GM12878 (cell line): ENCODE measurements around the gene GSTA4. TPM values are rescaled to one million over a fixed set of nuclear protein-coding genes. Genes with fewer than 3 reads are reported as not detected.

Experiments used
- ATAC-seq: fragments of 200-7000 bp; cut with Tn5 transposase; 3 replicates; pipeline ENCODE4 v1.9.1; 2020; ENCODE audit warnings: mild to moderate bottlenecking, moderate library complexity
- BruUV-seq: library from RNA; stranded (reverse); fragments of 400-500 nt; replicated peaks from 2 replicates; lab custom pipeline; 2021; lab: Mats Ljungman, UMichigan
- CTCF ChIA-PET: fragments of 300-600 bp; sonication (Branson Sonifier 250); formaldehyde crosslinking; extraction: SDS; loops from one replicate; lab custom pipeline; 2021; ENCODE audit warnings: inconsistent platforms; lab: Yijun Ruan, JAX
- POLR2A ChIA-PET: fragments of 350-600 bp; formaldehyde crosslinking; extraction: SDS; loops from one replicate; lab custom pipeline; 2021; ENCODE audit warnings: inconsistent platforms; lab: Charles Lee
- RAD21 ChIA-PET: fragments of 300-600 bp; sonication (Branson Sonifier 250); formaldehyde crosslinking; loops from one replicate; lab custom pipeline; 2023; ENCODE audit warnings: antibody characterized with exemption; ENCODE audit not compliant: unreplicated experiment; lab: Charles Lee
- SMC1A ChIA-PET: fragments of 300-600 bp; sonication (Branson Sonifier 250); formaldehyde crosslinking; loops from one replicate; lab custom pipeline; 2023; ENCODE audit not compliant: unreplicated experiment, uncharacterized antibody; lab: Charles Lee
- DNase-seq: peaks from one replicate; pipeline ENCODE4 v3.0.0-alpha.2; 2011; ENCODE audit warnings: low read depth, low spot score
- FAIRE-seq: peaks from 3 replicates; lab custom pipeline; 2011; peaks lifted over from hg19 to GRCh38; lab: Jason Lieb, UNC
- H2AFZ ChIP-seq: 2 replicates; pipeline ENCODE4 v1.6.0; 2011; ENCODE audit warnings: low read depth, low read length, control low read depth; ENCODE audit not compliant: control insufficient read depth
- H3K27ac ChIP-seq: 2 replicates; pipeline ENCODE4 v1.5.1; 2011; ENCODE audit warnings: control low read depth; ENCODE audit not compliant: control insufficient read depth, insufficient read depth
- H3K27me3 ChIP-seq, 2 experiments: replicated peaks in 1 of 2; 2 replicates each; pipeline versions ENCODE4 v1.6.0 to v1.6.1; 2011; ENCODE audit warnings: low read length in 1 of 2; ENCODE audit not compliant: control insufficient read depth in 2 of 2, insufficient read depth in 2 of 2
- H3K36me3 ChIP-seq, 2 experiments: 2 replicates each; pipeline ENCODE4 v1.5.1; 2011; ENCODE audit warnings: low read length in 1 of 2; ENCODE audit not compliant: control insufficient read depth in 2 of 2, insufficient read depth in 2 of 2
- H3K4me1 ChIP-seq: 2 replicates; pipeline ENCODE4 v1.6.1; 2011; ENCODE audit warnings: mild to moderate bottlenecking, low read length, moderate library complexity, mixed read lengths; ENCODE audit not compliant: control insufficient read depth, insufficient read depth
- H3K4me2 ChIP-seq: 2 replicates; pipeline ENCODE4 v1.6.0; 2011; ENCODE audit warnings: control low read depth; ENCODE audit not compliant: control insufficient read depth, insufficient read depth
- H3K4me3 ChIP-seq: fragments of 200-600 bp; sonication (generic); 2 replicates; pipeline ENCODE4 v1.5.1; 2016
- H3K79me2 ChIP-seq: 2 replicates; pipeline ENCODE4 v1.6.0; 2011; ENCODE audit warnings: low read length; ENCODE audit not compliant: control insufficient read depth, insufficient read depth
- H3K9ac ChIP-seq: 2 replicates; pipeline ENCODE4 v1.8.0; 2011; ENCODE audit warnings: low read length, control low read depth, mixed read lengths; ENCODE audit not compliant: control insufficient read depth, insufficient read depth
- H3K9me3 ChIP-seq: replicated peaks from 3 replicates; pipeline ENCODE4 v1.5.1; 2011; ENCODE audit warnings: mild to moderate bottlenecking, low read length; ENCODE audit not compliant: control insufficient read depth, insufficient read depth
- H4K20me1 ChIP-seq: 2 replicates; pipeline ENCODE4 v1.6.0; 2011; ENCODE audit not compliant: control insufficient read depth, insufficient read depth
- CBX3 ChIP-seq: fragments of 200-600 bp; sonication (generic); IDR thresholded peaks from 2 replicates; pipeline ENCODE4 v1.6.1; 2016; ENCODE audit warnings: low read depth, borderline replicate concordance
- NBN ChIP-seq: fragments of 450-650 bp; IDR thresholded peaks from 2 replicates; pipeline ENCODE4 v1.6.1; 2016
- RAD21 ChIP-seq: IDR thresholded peaks from 2 replicates; pipeline ENCODE4 v1.6.1; 2011; ENCODE audit warnings: mild to moderate bottlenecking, low read depth, low read length, moderate library complexity; ENCODE audit not compliant: insufficient read depth
- RBBP5 ChIP-seq: fragments of 200-600 bp; sonication (generic); conservative IDR thresholded peaks from 2 replicates; pipeline ENCODE4 v1.6.1; 2016
- RELA ChIP-seq: fragments of 450-650 bp; IDR thresholded peaks from 2 replicates; pipeline ENCODE4 v1.8.0; 2014; ENCODE audit warnings: borderline replicate concordance; ENCODE audit not compliant: partially characterized antibody
- ZNF274 ChIP-seq: IDR thresholded peaks from one replicate; pipeline ENCODE4 v1.8.0; 2011; ENCODE audit not compliant: insufficient read length, insufficient read depth
- WGBS: methylation state at CpG from one replicate; pipeline ENCODE4 v1.1.6; 2016; ENCODE audit warnings: low lambda C conversion rate; ENCODE audit not compliant: insufficient replicate concordance, insufficient coverage; ENCODE audit errors: missing lambda C conversion rate; 5-methylcytosine and 5-hydroxymethylcytosine counted together
- in situ Hi-C: fragments of 300-500 bp; cut with MboI; formaldehyde crosslinking; loops from 9 replicates; pipeline ENCODE4 v1.14.3; 2018; ENCODE audit warnings: mixed read lengths
- intact Hi-C: fragments of 100-400 bp; cut with micrococcal nuclease; formaldehyde crosslinking; loops from one replicate; pipeline ENCODE4 v1.14.2; 2022; ENCODE audit not compliant: unreplicated experiment
- polyA plus RNA-seq, 11 experiments: library from polyadenylated mRNA; depleted of rRNA in 4 of 11; unstranded in 6 of 11; stranded (reverse) in 5 of 11; fragments of >200 nt; fragmentation: Nextera tagmentation in 4 of 11; fragmentation: Illumina TruSeq in 1 of 11; extraction: Ambion mirVana in 4 of 11; extraction: Trizol in 1 of 11; gene quantifications; 1 replicate in 1 of 11; 2 replicates in 10 of 11; pipeline versions ENCODE4 v1.2.1 to v1.2.3, GENCODE V29; 2011 to 2016; ENCODE audit warnings: inconsistent platforms in 2 of 11, missing spikeins in 2 of 11, low read depth in 1 of 11
- total RNA-seq, 4 experiments: library from RNA; depleted of rRNA in 3 of 4; stranded (reverse); fragments of >200 nt in 3 of 4; fragmentation: Illumina TruSeq in 1 of 4; extraction: Trizol in 1 of 4; gene quantifications; 2 replicates each; pipeline versions ENCODE4 v1.2.1 to v1.2.3, GENCODE V29; 2013 to 2021
- TF ChIP-seq, protein P1 (sequence below): fragments of 450-650 bp; IDR thresholded peaks from 2 replicates; pipeline ENCODE4 v1.6.1; 2018; ENCODE audit warnings: borderline replicate concordance, mild to moderate bottlenecking; ENCODE audit not compliant: partially characterized antibody

GSTA4 gene
- total and polyA plus RNA-seq, 10 of the 15 experiments (the other 5 are each of a cell fraction or from before 2014, with no cell fraction given) = 1.9 to 9.7 (median 4.4) TPM

- whole genome bisulfite sequencing = 83% methylated on average over 4 of the region's 4 CpGs
- no peaks in the 10 kb centered on the region for H3K79me2 ChIP-seq
- no peak overlapping the region for H3K27ac ChIP-seq
- H3K4me1 ChIP-seq = no peaks in the 10 kb centered on the region
- intact Hi-C loops = no loop called here
- TF ChIP-seq RELA (no peak), RAD21 (no peak), ZNF274 (no peak), NBN (no peak), CBX3 (no peak), RBBP5 (no peak)
- TF ChIP-seq, protein P1, sequence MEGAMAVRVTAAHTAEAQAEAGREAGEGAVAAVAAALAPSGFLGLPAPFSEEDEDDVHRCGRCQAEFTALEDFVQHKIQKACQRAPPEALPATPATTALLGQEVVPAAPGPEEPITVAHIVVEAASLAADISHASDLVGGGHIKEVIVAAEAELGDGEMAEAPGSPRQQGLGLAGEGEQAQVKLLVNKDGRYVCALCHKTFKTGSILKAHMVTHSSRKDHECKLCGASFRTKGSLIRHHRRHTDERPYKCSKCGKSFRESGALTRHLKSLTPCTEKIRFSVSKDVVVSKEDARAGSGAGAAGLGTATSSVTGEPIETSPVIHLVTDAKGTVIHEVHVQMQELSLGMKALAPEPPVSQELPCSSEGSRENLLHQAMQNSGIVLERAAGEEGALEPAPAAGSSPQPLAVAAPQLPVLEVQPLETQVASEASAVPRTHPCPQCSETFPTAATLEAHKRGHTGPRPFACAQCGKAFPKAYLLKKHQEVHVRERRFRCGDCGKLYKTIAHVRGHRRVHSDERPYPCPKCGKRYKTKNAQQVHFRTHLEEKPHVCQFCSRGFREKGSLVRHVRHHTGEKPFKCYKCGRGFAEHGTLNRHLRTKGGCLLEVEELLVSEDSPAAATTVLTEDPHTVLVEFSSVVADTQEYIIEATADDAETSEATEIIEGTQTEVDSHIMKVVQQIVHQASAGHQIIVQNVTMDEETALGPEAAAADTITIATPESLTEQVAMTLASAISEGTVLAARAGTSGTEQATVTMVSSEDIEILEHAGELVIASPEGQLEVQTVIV = no peak
- RAD21 ChIA-PET = no interaction called here
- no peak overlapping the region for H3K4me2 ChIP-seq
- no peak overlapping the region for H2AFZ ChIP-seq
- no peak overlapping the region for H3K9ac ChIP-seq
- no peak for ATAC-seq
- no peaks in the 10 kb centered on the region for H3K27me3 ChIP-seq
- in situ Hi-C loops = no loop called here
- H3K4me3 ChIP-seq = no peak overlapping the region
- DNase-seq = no peak
- no peaks in the 10 kb centered on the region; a peak in 1 of 4 replicates for H3K36me3 ChIP-seq
- FAIRE-seq = no peak
- POLR2A ChIA-PET = no interaction called here
- no TSS peak for BruUV-seq
- H4K20me1 ChIP-seq = no peaks in the 10 kb centered on the region; the same call in 1 of the 2 replicates
- CTCF ChIA-PET = no interaction called here
- no peaks in the 10 kb centered on the region for H3K9me3 ChIP-seq
- SMC1A ChIA-PET = no interaction called here
Observed at GRCh38 chr6:53033764-53034163, 38.7 kb upstream of the GSTA4 start.
